Smooth muscle cell (in vitro differentiated cells): Measurements from ENCODE around the gene CAGE1. TPM values are rescaled to one million over a fixed set of nuclear protein-coding genes. Genes with fewer than 3 reads are reported as not detected.
"Not testable (repeated sequence)": the region's sequence is repeated elsewhere in the genome, so short reads cannot be mapped to it uniquely, and the experiment has no call there.

Source experiments
- DNase-seq: peaks from one replicate; lab custom pipeline; 2025; ENCODE audit not compliant: unreplicated experiment; lab: John Stamatoyannopoulos, UW
- H2AFZ ChIP-seq: fragments of 200-600 bp; sonication (generic); 2 replicates; pipeline ENCODE4 v1.6.0; 2016; ENCODE audit warnings: antibody characterized with exemption, low read depth, mild to moderate bottlenecking
- H3F3A ChIP-seq: fragments of 200-600 bp; sonication (generic); 2 replicates; pipeline ENCODE4 v1.6.0; 2017; ENCODE audit warnings: antibody characterized with exemption, low read depth
- H3K27ac ChIP-seq: fragments of 200-600 bp; sonication (generic); 2 replicates; pipeline ENCODE4 v1.5.1; 2016; ENCODE audit warnings: low read depth, mild to moderate bottlenecking
- H3K27me3 ChIP-seq: fragments of 200-600 bp; sonication (generic); 2 replicates; pipeline ENCODE4 v1.6.1; 2016; ENCODE audit warnings: low read depth, mild to moderate bottlenecking
- H3K36me3 ChIP-seq: fragments of 200-600 bp; sonication (generic); 2 replicates; pipeline ENCODE4 v1.5.1; 2016; ENCODE audit warnings: low read depth
- H3K4me1 ChIP-seq: fragments of 200-600 bp; sonication (generic); 2 replicates; pipeline ENCODE4 v1.5.1; 2016; ENCODE audit warnings: low read depth
- H3K4me2 ChIP-seq: fragments of 200-600 bp; sonication (generic); 2 replicates; pipeline ENCODE4 v1.6.0; 2016; ENCODE audit warnings: mild to moderate bottlenecking
- H3K4me3 ChIP-seq: fragments of 200-600 bp; sonication (generic); 2 replicates; pipeline ENCODE4 v1.5.1; 2016; ENCODE audit warnings: mild to moderate bottlenecking
- H3K79me2 ChIP-seq: fragments of 200-600 bp; sonication (generic); 2 replicates; pipeline ENCODE4 v1.6.0; 2016; ENCODE audit warnings: low read depth, mild to moderate bottlenecking
- H3K9ac ChIP-seq: fragments of 200-600 bp; sonication (generic); 2 replicates; pipeline ENCODE4 v1.6.0; 2016; ENCODE audit warnings: low read depth
- H3K9me3 ChIP-seq: fragments of 200-600 bp; sonication (generic); replicated peaks from 2 replicates; pipeline ENCODE4 v1.5.1; 2016; ENCODE audit warnings: low read depth
- H4K20me1 ChIP-seq: fragments of 200-600 bp; sonication (generic); 2 replicates; pipeline ENCODE4 v1.6.0; 2016; ENCODE audit warnings: low read depth
- WGBS: methylation state at CpG from one replicate; pipeline ENCODE4 v1.1.7; 2016; ENCODE audit warnings: low lambda C conversion rate; 5-methylcytosine and 5-hydroxymethylcytosine counted together
- polyA plus RNA-seq: library from polyadenylated mRNA; unstranded; fragments of >200 nt; fragmentation: Nextera tagmentation; extraction: Ambion mirVana; gene quantifications from 2 replicates; pipeline ENCODE4 v1.2.1, GENCODE V29; 2016
- total RNA-seq: library from RNA; depleted of rRNA; stranded (reverse); fragments of >200 nt; gene quantifications from 2 replicates; pipeline ENCODE4 v1.2.3, GENCODE V29; 2014
- TF ChIP-seq, protein P1 (sequence below): fragments of 200-600 bp; sonication (generic); IDR thresholded peaks from 2 replicates; pipeline ENCODE4 v1.5.1; 2017; ENCODE audit warnings: borderline replicate concordance, mild to moderate bottlenecking, antibody characterized with exemption; ENCODE audit not compliant: insufficient read depth, poor library complexity, severe bottlenecking

The CAGE1 gene
- total and polyA plus RNA-seq, 2 experiments from 2014 or later = not detected

DNA sequence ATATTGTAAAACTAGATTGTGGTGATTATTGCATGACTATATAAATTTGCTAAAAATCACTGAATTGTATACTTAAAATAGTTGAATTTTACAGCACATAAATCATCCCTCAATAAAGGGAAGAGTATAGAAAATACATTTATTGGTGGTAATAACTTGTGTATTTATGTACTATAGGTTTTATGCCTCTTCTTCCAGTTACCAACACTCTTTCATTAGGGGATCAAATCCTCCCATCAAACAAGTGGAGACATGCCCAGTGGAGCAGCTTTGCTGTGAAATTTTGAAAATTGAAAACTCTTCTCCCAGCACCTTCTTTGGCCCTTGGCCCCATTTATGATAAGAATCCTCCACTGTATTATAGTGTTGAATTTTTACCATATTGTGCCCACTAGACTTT lies 66.5 kb downstream of the CAGE1 start:
- Histone ChIP-seq H3K9ac (no peak overlapping the region), H2AFZ (peak overlapping the region; percentile 0), H3K9me3 (no peaks in the 10 kb centered on the region), H3K27ac (no peak overlapping the region), H3K4me2 (no peak overlapping the region), H3F3A (no peaks in the 10 kb centered on the region), H3K27me3 (no peaks in the 10 kb centered on the region), H3K4me1 (no peaks in the 10 kb centered on the region), H4K20me1 (no peaks in the 10 kb centered on the region), H3K79me2 (no peaks in the 10 kb centered on the region), H3K36me3 (no peaks in the 10 kb centered on the region), H3K4me3 (no peak overlapping the region)
- DNase-seq = no peak
- TF ChIP-seq, protein P1, sequence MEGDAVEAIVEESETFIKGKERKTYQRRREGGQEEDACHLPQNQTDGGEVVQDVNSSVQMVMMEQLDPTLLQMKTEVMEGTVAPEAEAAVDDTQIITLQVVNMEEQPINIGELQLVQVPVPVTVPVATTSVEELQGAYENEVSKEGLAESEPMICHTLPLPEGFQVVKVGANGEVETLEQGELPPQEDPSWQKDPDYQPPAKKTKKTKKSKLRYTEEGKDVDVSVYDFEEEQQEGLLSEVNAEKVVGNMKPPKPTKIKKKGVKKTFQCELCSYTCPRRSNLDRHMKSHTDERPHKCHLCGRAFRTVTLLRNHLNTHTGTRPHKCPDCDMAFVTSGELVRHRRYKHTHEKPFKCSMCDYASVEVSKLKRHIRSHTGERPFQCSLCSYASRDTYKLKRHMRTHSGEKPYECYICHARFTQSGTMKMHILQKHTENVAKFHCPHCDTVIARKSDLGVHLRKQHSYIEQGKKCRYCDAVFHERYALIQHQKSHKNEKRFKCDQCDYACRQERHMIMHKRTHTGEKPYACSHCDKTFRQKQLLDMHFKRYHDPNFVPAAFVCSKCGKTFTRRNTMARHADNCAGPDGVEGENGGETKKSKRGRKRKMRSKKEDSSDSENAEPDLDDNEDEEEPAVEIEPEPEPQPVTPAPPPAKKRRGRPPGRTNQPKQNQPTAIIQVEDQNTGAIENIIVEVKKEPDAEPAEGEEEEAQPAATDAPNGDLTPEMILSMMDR = no peak

DNA sequence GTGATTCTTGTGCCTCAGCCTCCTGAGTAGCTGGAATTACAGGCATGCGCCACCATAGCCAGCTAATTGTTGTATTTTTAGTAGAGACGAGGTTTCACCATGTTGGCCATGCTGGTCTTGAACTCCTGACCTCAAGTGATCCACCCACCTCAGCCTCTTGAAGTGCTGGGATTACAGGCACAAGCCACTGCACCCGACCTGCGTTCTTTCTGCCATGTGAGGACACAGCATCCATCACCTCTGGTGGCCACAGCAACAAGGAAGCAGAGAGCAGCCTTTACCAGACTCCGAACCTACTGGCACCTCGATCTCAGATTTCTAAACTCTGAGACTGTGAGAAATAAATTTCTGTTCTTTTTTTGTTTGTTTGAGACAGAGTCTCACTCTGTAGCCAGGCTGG lies 67.7 kb downstream of the CAGE1 start:
- H3K9ac ChIP-seq, H3K27me3 ChIP-seq, H3K4me2 ChIP-seq, H3K36me3 ChIP-seq, H3K4me3 ChIP-seq, H3K79me2 ChIP-seq, DNase-seq, H3K9me3 ChIP-seq, H3F3A ChIP-seq, H2AFZ ChIP-seq, H4K20me1 ChIP-seq, H3K4me1 ChIP-seq, H3K27ac ChIP-seq: not testable (repeated sequence)
- 96% methylated on average over 6 of the region's 6 CpGs for WGBS

DNA sequence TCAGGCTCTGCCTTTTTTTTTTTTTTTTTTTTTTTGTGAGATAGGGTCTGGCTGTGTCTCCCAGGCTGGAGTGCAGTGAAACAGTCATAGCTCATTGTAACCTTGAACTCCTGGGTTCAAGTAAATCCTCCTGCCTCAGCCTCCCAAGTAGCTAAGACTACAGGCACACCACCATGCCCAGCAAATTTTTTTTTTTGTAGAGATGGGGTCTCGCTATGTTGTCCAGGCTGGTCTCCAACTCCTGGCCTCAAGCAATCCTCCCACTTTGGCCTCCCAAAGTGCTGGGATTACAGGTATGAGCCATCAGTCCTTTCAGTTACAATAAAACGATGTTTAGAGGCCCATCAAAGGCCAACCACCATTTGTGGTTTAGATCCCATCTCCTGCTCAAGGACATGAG lies 70.1 kb downstream of the CAGE1 start:
- H3K36me3 ChIP-seq, H3K9me3 ChIP-seq, H3K4me1 ChIP-seq, H2AFZ ChIP-seq, H3K4me2 ChIP-seq, H3K27me3 ChIP-seq, H3K9ac ChIP-seq, H4K20me1 ChIP-seq, H3F3A ChIP-seq, DNase-seq, H3K4me3 ChIP-seq, H3K27ac ChIP-seq, H3K79me2 ChIP-seq: not testable (repeated sequence)
- WGBS = 90% methylated on average over 2 of the region's 2 CpGs

DNA sequence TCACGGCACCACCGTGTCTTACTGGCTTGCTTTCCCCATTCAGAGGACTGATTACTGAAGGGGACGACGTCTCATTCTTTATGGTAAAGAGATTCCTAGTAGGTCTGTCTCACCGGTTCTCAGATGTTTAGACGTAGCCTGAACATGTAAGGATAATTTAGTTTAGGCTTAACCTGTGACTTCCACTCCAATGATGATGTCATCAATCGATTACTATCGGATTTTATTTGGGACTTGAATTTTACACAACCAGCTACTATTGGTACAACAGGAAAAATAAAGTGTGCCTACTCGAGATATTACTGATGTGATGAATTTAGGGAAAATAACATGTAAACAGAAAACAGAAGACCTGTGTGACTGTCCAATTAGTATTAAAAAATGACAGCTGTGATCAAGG lies 72.0 kb downstream of the CAGE1 start:
- H3K36me3 ChIP-seq = no peaks in the 10 kb centered on the region
- H2AFZ ChIP-seq = no peak overlapping the region
- no peaks in the 10 kb centered on the region for H3K9me3 ChIP-seq
- no peak overlapping the region for H3K9ac ChIP-seq
- DNase-seq = no peak
- no peak overlapping the region for H3K27ac ChIP-seq
- no peak overlapping the region for H3K4me3 ChIP-seq
- H3K79me2 ChIP-seq = peaks cover 2% of the 10 kb centered on the region
- H4K20me1 ChIP-seq = no peaks in the 10 kb centered on the region
- no peaks in the 10 kb centered on the region for H3K27me3 ChIP-seq
- no peak overlapping the region for H3K4me2 ChIP-seq
- H3K4me1 ChIP-seq = no peaks in the 10 kb centered on the region
- TF ChIP-seq, protein P1 = no peak
- 92% methylated on average over 9 of the region's 9 CpGs for WGBS
- H3F3A ChIP-seq = no peaks in the 10 kb centered on the region

DNA sequence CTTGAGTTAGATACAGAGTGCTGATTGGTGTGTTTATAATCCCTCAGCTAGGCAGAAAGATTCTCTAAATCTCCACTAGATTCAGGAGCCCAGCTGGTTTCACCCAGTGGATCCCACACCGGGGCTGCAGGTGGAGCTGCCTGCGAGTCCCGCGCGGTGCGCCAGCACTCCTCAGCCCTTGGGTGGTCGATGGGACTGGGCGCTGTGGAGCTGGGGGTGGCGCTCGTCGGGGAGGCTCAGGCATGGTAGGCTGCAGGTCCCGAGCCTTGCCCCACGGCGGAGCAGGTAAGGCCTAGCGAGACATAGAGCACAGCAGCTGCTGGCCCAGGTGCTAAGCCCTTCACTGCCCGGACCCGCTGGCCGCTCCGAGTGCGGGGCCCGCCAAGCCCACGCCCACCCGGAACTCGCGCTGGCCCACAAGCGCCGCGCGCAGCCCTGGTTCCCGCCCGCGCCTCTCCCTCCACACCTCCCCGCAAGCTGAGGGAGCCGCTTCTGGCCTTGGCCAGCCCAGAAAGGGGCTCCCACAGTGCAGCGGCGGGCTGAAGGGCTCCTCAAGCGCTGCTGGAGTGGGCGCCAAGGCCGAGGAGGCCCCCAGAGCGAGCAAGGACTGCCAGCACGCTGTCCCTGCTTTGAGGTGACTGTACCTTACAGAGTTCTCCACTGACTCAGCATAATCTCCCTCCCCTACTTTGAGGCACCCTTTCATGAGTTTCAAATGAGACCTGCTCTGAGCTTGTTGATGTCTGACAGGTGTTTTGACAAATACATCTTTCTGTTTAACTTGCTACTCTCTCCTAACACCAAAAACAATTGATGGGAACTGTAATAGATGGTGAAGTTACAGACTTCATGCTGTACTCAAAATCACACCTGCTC lies 72.6 kb downstream of the CAGE1 start:
- H4K20me1 ChIP-seq = peaks cover 4% of the 10 kb centered on the region
- H3K9ac ChIP-seq = no peak overlapping the region
- no peaks in the 10 kb centered on the region for H3K27me3 ChIP-seq
- no peak overlapping the region for H3K4me2 ChIP-seq
- no peaks in the 10 kb centered on the region for H3K9me3 ChIP-seq
- peaks cover 8% of the 10 kb centered on the region for H3K79me2 ChIP-seq
- no peak overlapping the region for H3K27ac ChIP-seq
- no peaks in the 10 kb centered on the region for H3K4me1 ChIP-seq
- DNase-seq = no peak
- TF ChIP-seq, protein P1 = no peak
- H3K36me3 ChIP-seq = no peaks in the 10 kb centered on the region
- H3K4me3 ChIP-seq = no peak overlapping the region
- H2AFZ ChIP-seq = no peak overlapping the region
- H3F3A ChIP-seq = no peaks in the 10 kb centered on the region
- 98% methylated on average over 41 of the region's 41 CpGs for WGBS
